ENCODE measurements around the gene BATF. TPM values are rescaled to one million over a fixed set of nuclear protein-coding genes. Genes with fewer than 3 reads are reported as not detected.

BATF gene
- total RNA-seq, 1 donor from 2014 or later: not detected

GRCh38 chr14:75499084-75499875, 23.0 kb upstream of the BATF start:
- TF ChIP-seq CTCF (conservative IDR thresholded peaks at IDR 0.05; ENCODE audit: low read depth, low read length): no peak
- no peak overlapping the region for H3K4me3 ChIP-seq (ENCODE audit: low read depth, low read length)
- DNase-seq (ENCODE audit: low read depth): no peak

GRCh38 chr14:75501080-75501479, 21.2 kb upstream of the BATF start:
- TF ChIP-seq CTCF (conservative IDR thresholded peaks at IDR 0.05; ENCODE audit: low read depth, low read length): no peak
- DNase-seq (ENCODE audit: low read depth): no peak
- H3K4me3 ChIP-seq (ENCODE audit: low read depth, low read length): no peak overlapping the region

- TF ChIP-seq CTCF (conservative IDR thresholded peaks at IDR 0.05; ENCODE audit: low read depth, low read length): no peak
- H3K4me3 ChIP-seq (ENCODE audit: low read depth, low read length): no peak overlapping the region
- DNase-seq (ENCODE audit: low read depth): no peak
Observed at GRCh38 chr14:75504411-75504810, 17.9 kb upstream of the BATF start.

- no peak for DNase-seq (ENCODE audit: low read depth)
- H3K4me3 ChIP-seq (ENCODE audit: low read depth, low read length): no peak overlapping the region
- TF ChIP-seq CTCF (conservative IDR thresholded peaks at IDR 0.05; ENCODE audit: low read depth, low read length): no peak
Observed at GRCh38 chr14:75506930-75507329, 15.3 kb upstream of the BATF start.

GRCh38 chr14:75510547-75510946, 11.7 kb upstream of the BATF start:
- DNase-seq (ENCODE audit: low read depth): no peak
- no peak for TF ChIP-seq CTCF (conservative IDR thresholded peaks at IDR 0.05; ENCODE audit: low read depth, low read length)
- no peak overlapping the region for H3K4me3 ChIP-seq (ENCODE audit: low read depth, low read length)

GRCh38 chr14:75511201-75511600, 11.1 kb upstream of the BATF start:
- TF ChIP-seq CTCF (conservative IDR thresholded peaks at IDR 0.05; ENCODE audit: low read depth, low read length): no peak
- no peak overlapping the region for H3K4me3 ChIP-seq (ENCODE audit: low read depth, low read length)
- no peak for DNase-seq (ENCODE audit: low read depth)

Data from epithelial cell of proximal tubule (primary cell).